VCaP (cell line): ENCODE measurements around the gene GABRB1.

Experiments used
- H3K27ac ChIP-seq: fragments of 450-650 bp; 2 replicates; pipeline ENCODE4 v1.5.1; 2017
- TF ChIP-seq, protein P1 (sequence below): fragments of 450-650 bp; conservative IDR thresholded peaks from 2 replicates; pipeline ENCODE4 v1.5.1; 2017; ENCODE audit warnings: mild to moderate bottlenecking, moderate library complexity

Gene GABRB1

DNA sequence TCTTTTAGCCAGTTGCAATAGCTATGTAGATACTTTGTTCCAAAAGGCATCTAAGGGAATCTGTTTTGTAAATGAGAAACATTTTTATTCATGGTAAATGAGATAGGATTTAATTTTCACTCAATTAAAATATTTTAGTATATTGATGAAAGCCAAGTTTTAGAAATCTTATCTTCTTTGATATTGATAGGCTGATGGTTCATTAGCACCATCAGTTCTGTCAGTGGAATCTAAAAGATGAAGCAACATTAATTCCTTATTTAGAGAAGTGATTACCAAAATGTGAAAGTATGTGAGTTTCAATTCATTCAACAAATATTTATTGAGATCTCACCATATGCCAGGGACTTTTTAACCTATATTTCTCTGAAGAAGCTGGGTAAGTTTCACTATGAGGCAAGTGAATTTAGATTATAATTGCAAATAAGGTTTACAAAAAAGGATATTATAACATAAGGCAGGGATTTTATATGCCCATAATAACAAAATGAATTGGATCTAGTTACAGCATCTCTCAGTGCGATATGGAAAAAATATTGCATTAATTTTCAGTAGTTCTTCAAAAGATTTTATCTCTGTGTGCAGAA lies 79.3 kb downstream of the GABRB1 start:
- H3K27ac ChIP-seq = no peak overlapping the region
- TF ChIP-seq, protein P1, sequence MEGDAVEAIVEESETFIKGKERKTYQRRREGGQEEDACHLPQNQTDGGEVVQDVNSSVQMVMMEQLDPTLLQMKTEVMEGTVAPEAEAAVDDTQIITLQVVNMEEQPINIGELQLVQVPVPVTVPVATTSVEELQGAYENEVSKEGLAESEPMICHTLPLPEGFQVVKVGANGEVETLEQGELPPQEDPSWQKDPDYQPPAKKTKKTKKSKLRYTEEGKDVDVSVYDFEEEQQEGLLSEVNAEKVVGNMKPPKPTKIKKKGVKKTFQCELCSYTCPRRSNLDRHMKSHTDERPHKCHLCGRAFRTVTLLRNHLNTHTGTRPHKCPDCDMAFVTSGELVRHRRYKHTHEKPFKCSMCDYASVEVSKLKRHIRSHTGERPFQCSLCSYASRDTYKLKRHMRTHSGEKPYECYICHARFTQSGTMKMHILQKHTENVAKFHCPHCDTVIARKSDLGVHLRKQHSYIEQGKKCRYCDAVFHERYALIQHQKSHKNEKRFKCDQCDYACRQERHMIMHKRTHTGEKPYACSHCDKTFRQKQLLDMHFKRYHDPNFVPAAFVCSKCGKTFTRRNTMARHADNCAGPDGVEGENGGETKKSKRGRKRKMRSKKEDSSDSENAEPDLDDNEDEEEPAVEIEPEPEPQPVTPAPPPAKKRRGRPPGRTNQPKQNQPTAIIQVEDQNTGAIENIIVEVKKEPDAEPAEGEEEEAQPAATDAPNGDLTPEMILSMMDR = no peak

DNA sequence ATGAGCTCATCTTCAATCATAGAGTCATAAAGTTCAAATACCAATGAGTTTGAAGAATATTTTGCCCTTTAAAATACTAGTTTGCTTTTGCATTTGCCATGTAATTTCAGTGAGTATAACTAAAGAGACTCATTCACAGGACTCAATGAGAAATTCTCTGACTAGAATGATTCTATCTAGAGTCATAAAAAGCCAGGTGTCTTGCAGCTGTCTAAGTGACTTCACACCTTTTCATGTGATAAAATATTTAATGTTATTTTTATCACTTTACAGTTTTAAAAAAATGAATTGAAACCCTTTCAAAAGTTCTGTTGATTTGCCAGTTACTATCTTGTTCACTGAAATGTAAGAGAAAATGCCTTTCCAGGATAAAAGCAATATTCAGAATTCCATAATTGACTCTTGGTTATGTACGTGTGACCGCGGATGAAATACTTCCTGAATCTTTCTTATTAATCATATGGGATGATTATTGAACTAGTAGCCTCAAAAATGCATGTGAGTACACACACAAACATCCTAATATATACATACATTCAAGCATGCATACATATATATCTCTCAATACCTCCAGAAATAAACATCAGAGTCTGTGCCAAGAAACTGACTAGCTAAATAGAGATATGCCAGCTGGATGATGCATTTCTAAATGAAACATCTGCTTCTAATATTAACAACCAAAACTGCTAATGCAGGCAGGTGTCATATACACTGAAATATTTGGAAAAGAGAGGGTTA lies 87.0 kb downstream of the GABRB1 start:
- TF ChIP-seq, protein P1 = no peak
- H3K27ac ChIP-seq = no peak overlapping the region

DNA sequence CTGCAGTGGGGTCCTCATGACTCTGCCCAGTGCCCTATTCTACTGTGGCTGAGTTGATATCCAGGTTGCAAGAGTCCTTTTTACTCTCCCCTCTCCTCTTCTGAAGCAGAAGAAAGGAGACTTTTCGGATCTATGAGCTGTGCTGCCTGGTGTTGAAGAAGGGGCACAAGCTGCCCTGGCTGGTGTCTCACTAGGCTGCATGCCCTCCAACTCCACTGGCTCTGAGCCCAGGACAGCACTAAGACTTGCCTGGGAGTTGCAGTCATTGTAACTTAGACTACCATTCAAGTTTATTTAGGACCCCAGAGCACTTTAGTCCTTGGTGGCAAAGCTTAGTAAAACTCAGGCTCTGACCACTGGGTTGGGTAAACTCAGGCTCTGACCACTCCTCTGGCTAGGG lies 89.4 kb downstream of the GABRB1 start:
- no peak overlapping the region for H3K27ac ChIP-seq
- TF ChIP-seq, protein P1 = no peak

DNA sequence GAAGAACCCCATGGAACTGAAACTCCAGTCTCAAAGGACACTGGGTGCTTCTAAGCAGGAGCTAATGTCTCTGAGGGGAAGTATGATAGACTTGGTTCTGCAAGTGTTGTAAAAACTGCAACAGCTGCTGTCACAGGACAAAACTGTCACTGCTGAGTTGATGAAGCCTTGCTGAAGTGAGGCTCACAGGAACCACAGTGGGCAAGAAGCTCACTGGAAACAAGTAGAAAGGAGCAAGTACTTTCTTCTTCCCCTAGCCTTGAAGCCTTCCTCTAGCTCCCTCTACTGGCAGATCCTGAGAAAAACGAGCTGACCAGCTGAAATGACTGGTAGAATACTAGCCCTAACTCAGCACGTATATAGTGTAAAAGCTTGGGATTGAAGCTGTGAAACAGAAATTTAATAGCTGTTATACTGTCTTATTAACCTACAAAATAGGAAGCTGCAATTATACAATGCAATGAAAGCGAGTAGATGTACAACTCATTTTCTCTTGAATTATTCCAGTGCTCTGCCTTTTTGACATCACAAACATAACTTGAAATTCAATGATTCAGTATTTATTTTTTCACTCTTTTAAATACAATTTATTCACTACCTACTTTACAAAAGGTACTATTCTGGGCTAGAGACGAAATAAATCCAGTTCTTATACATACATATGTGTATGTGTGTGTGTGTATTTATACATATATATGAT lies 91.4 kb downstream of the GABRB1 start:
- TF ChIP-seq, protein P1 = peak; percentile 93
- no peak overlapping the region for H3K27ac ChIP-seq

DNA sequence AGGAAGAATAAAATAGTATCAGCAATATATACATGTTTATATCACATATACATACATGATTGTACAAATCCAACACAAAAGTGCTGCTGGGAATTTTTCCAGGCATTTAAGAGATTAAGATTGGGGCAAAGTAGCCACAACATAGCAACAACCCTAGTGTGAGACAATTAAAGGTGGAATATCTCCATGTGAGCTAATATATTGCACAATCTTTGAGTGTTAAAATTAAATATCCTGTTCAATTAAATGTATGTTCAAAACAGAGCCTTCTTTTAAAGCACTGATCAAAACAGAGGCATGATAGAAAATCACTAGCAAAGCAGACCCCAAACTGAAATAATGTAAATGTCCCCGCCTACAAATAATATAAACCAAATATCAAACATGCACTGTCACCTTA lies 97.6 kb downstream of the GABRB1 start:
- H3K27ac ChIP-seq = no peak overlapping the region
- TF ChIP-seq, protein P1 = no peak

DNA sequence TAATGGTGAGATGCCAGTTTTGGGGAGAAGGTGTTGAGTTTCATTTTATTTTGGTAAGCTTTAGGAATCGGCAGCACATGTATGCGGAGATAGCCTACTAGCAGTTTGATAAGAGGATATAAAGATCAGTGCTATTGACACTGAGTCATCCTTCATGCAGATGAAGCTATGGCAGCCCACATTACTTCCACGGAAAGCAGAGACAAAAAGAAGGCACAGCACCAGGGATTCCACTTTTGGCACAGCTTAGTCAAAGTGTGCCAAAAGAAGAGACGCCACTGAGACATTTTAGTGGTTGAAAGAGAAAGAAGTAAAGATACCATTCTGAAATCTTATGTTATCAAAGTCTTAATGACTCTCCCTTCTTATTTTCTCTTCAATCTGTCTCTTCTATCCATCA lies 103.8 kb downstream of the GABRB1 start:
- TF ChIP-seq, protein P1 = no peak

DNA sequence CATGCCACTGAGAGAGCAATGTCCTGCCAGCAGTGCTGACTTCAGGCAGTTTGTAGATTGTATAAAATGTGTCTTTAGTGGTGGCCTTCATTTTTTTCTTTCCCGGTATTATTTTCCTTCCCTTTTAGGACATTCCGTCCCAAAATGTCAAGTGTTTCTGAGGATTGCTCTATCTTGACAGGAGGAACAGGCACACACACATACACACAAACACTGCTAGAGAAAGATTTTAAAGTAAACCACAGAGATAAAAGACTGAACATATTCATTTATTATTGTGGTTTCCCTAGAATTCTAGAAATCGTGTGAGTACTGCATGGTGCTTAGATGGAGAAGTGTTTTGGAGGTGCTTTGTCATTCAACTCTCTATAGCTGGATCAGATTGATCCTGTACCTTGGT lies 111.9 kb downstream of the GABRB1 start:
- TF ChIP-seq, protein P1 = no peak
- H3K27ac ChIP-seq = no peak overlapping the region

More for the DNA sequence above, 103.8 kb downstream of the GABRB1 start:
- no peak overlapping the region for H3K27ac ChIP-seq
